ENCODE results near the gene FKBP2. TPM values are rescaled to one million over a fixed set of nuclear protein-coding genes. Genes with fewer than 3 reads are reported as not detected.

FKBP2 gene
- total RNA-seq, 1 experiment from 2014 or later, result 57.2 TPM

DNA sequence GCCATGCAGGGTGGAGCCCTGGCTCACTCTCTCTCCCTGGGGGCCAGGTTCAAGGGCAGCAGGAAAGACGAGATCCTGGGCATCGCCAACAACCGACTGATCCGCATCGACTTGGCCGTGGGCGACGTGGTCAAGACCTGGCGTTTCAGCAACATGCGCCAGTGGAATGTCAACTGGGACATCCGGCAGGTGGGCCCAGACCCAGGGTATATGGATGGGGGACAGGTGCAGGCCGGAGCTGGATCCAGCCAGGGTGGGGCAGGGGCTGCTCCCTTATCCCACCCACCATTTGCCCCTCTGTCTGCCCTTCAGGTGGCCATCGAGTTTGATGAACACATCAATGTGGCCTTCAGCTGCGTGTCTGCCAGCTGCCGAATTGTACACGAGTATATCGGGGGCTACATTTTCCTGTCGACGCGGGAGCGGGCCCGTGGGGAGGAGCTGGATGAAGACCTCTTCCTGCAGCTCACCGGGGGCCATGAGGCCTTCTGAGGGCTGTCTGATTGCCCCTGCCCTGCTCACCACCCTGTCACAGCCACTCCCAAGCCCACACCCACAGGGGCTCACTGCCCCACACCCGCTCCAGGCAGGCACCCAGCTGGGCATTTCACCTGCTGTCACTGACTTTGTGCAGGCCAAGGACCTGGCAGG lies 17.8 kb upstream of the FKBP2 start:
- Mint-ChIP-seq H3K27ac (no peak overlapping the region), H3K4me1 (peaks cover 15% of the 10 kb centered on the region), H3K9me3 (no peaks in the 10 kb centered on the region), H3K27me3 (ENCODE audit: low read depth) (no peaks in the 10 kb centered on the region), H3K36me3 (no peaks in the 10 kb centered on the region), H3K4me3 (no peak overlapping the region)
- TF ChIP-seq, protein P1, sequence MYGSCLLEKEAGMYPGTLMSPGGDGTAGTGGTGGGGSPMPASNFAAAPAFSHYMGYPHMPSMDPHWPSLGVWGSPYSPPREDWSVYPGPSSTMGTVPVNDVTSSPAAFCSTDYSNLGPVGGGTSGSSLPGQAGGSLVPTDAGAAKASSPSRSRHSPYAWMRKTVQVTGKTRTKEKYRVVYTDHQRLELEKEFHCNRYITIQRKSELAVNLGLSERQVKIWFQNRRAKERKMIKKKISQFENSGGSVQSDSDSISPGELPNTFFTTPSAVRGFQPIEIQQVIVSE (CRISPR knock-in tag; IDR thresholded peaks at IDR 0.05; ENCODE audit: borderline replicate concordance), result no peak
- TF ChIP-seq CREB1 (CRISPR knock-in tag; IDR thresholded peaks at IDR 0.05) (no peak), ZNF317 (CRISPR knock-in tag; IDR thresholded peaks at IDR 0.05; ENCODE audit: borderline replicate concordance, low read depth) (no peak)
- TF ChIP-seq, protein P2, sequence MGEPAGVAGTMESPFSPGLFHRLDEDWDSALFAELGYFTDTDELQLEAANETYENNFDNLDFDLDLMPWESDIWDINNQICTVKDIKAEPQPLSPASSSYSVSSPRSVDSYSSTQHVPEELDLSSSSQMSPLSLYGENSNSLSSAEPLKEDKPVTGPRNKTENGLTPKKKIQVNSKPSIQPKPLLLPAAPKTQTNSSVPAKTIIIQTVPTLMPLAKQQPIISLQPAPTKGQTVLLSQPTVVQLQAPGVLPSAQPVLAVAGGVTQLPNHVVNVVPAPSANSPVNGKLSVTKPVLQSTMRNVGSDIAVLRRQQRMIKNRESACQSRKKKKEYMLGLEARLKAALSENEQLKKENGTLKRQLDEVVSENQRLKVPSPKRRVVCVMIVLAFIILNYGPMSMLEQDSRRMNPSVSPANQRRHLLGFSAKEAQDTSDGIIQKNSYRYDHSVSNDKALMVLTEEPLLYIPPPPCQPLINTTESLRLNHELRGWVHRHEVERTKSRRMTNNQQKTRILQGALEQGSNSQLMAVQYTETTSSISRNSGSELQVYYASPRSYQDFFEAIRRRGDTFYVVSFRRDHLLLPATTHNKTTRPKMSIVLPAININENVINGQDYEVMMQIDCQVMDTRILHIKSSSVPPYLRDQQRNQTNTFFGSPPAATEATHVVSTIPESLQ (CRISPR knock-in tag; IDR thresholded peaks at IDR 0.05), result no peak
- no peak for ATAC-seq
- ChIA-PET POLR2A (interaction anchor here (0.6 to 1.0 kb wide), 3 partner anchors 9 to 22 kb away, joined by 3 to 5 read pairs (median 5); no protein-coding TSS in a partner anchor), CTCF (interaction anchor here (1.0 to 2.1 kb wide), 2 partner anchors 18 to 19 kb away, joined by 3 to 7 read pairs; no protein-coding TSS in a partner anchor)
- no peak for DNase-seq (ENCODE audit: low spot score)

DNA sequence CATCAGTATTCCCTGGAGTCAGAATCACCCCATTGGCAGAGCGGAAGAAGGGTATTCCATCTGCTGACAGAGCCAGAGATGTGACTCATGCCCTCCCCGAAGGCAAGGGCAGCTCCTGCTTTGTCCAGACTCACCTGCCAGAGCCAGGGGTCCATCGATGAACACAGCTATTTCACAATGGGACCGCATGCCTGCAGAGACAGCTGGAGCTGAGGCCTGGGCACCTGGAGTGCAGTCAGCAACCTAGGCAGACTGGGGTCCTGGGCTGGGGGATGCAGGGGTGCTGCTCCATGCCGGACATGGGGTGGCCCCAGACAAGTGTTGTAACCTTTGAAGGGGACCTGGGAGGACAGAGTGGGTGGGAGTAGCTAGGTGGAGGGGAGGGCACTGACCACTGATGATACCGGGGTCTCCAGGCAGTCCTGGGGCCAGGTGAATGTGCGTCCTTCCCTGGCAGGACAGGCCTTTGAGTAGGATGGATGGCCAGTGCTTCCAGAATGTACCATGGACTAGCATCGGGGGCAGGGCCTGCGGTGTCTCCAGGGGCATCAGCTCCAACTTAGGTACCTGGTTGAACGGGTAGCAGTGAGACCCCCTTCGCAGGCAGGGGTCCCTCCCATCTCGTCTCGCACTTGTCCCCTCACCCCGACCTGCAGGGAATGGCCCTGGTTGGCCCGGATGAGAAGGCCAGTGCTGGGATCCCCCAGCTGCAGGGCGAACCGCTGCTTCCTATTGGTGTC lies 16.6 kb upstream of the FKBP2 start:
- TF ChIP-seq, protein P3, sequence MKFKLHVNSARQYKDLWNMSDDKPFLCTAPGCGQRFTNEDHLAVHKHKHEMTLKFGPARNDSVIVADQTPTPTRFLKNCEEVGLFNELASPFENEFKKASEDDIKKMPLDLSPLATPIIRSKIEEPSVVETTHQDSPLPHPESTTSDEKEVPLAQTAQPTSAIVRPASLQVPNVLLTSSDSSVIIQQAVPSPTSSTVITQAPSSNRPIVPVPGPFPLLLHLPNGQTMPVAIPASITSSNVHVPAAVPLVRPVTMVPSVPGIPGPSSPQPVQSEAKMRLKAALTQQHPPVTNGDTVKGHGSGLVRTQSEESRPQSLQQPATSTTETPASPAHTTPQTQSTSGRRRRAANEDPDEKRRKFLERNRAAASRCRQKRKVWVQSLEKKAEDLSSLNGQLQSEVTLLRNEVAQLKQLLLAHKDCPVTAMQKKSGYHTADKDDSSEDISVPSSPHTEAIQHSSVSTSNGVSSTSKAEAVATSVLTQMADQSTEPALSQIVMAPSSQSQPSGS (CRISPR knock-in tag; IDR thresholded peaks at IDR 0.05; ENCODE audit: borderline replicate concordance, low read depth), result no peak
- TF ChIP-seq, protein P4, sequence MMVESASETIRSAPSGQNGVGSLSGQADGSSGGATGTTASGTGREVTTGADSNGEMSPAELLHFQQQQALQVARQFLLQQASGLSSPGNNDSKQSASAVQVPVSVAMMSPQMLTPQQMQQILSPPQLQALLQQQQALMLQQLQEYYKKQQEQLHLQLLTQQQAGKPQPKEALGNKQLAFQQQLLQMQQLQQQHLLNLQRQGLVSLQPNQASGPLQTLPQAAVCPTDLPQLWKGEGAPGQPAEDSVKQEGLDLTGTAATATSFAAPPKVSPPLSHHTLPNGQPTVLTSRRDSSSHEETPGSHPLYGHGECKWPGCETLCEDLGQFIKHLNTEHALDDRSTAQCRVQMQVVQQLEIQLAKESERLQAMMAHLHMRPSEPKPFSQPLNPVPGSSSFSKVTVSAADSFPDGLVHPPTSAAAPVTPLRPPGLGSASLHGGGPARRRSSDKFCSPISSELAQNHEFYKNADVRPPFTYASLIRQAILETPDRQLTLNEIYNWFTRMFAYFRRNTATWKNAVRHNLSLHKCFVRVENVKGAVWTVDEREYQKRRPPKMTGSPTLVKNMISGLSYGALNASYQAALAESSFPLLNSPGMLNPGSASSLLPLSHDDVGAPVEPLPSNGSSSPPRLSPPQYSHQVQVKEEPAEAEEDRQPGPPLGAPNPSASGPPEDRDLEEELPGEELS (CRISPR knock-in tag; IDR thresholded peaks at IDR 0.05), result no peak
- TF ChIP-seq TCF7 (CRISPR knock-in tag; IDR thresholded peaks at IDR 0.05; ENCODE audit: low read depth) (no peak), PRRX2 (CRISPR knock-in tag; IDR thresholded peaks at IDR 0.05) (no peak), ZNF263 (CRISPR knock-in tag; IDR thresholded peaks at IDR 0.05; ENCODE audit: low read depth) (no peak), KAT7 (CRISPR knock-in tag; IDR thresholded peaks at IDR 0.05; ENCODE audit: borderline replicate concordance) (no peak), ZNF121 (CRISPR knock-in tag; IDR thresholded peaks at IDR 0.05) (no peak), MYBL2 (CRISPR knock-in tag; IDR thresholded peaks at IDR 0.05) (no peak), OVOL2 (CRISPR knock-in tag; IDR thresholded peaks at IDR 0.05; ENCODE audit: borderline replicate concordance) (no peak), ETV6 (CRISPR knock-in tag; IDR thresholded peaks at IDR 0.05) (no peak)
- TF ChIP-seq, protein P5, sequence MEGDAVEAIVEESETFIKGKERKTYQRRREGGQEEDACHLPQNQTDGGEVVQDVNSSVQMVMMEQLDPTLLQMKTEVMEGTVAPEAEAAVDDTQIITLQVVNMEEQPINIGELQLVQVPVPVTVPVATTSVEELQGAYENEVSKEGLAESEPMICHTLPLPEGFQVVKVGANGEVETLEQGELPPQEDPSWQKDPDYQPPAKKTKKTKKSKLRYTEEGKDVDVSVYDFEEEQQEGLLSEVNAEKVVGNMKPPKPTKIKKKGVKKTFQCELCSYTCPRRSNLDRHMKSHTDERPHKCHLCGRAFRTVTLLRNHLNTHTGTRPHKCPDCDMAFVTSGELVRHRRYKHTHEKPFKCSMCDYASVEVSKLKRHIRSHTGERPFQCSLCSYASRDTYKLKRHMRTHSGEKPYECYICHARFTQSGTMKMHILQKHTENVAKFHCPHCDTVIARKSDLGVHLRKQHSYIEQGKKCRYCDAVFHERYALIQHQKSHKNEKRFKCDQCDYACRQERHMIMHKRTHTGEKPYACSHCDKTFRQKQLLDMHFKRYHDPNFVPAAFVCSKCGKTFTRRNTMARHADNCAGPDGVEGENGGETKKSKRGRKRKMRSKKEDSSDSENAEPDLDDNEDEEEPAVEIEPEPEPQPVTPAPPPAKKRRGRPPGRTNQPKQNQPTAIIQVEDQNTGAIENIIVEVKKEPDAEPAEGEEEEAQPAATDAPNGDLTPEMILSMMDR (IDR thresholded peaks at IDR 0.05), result no peak
- no peaks in the 10 kb centered on the region for H3K9me3 Mint-ChIP-seq
- H3K27ac Mint-ChIP-seq, result no peak overlapping the region
- ChIA-PET CTCF (interaction anchor here (0.7 to 2.1 kb wide), 4 partner anchors 17 to 45 kb away, joined by 3 to 7 read pairs (median 4); partner anchors contain the start of gene STIP1), POLR2A (interaction anchor here (1.0 kb wide), 1 partner anchor 20 kb away, joined by 3 read pairs; no protein-coding TSS in a partner anchor)
- DNase-seq (ENCODE audit: low spot score) (no peak), ATAC-seq (no peak)
- H3K27me3 Mint-ChIP-seq (ENCODE audit: low read depth), result no peaks in the 10 kb centered on the region
- H3K36me3 Mint-ChIP-seq, result no peaks in the 10 kb centered on the region
- peak overlapping the region; percentile 81 for H3K4me3 Mint-ChIP-seq
- H3K4me1 Mint-ChIP-seq, result peaks cover 16% of the 10 kb centered on the region

Measured in WTC11 (cell line).